OCI-LY3 (cell line): ENCODE data around the gene DNAH11.

Experiments
- CTCF ChIP-seq: fragments of 200-600, 300-600 bp; sonication (generic); IDR thresholded peaks from 2 replicates; pipeline ENCODE4 v1.5.1; 2014; ENCODE audit warnings: antibody characterized with exemption, low read length, low read depth
- EZH2phosphoT487 ChIP-seq: fragments of 200-600 bp; shearing (Covaris generic); IDR thresholded peaks from 2 replicates; pipeline ENCODE4 v1.6.1; 2018; ENCODE audit warnings: antibody characterized with exemption, mixed run types, low read depth

DNA sequence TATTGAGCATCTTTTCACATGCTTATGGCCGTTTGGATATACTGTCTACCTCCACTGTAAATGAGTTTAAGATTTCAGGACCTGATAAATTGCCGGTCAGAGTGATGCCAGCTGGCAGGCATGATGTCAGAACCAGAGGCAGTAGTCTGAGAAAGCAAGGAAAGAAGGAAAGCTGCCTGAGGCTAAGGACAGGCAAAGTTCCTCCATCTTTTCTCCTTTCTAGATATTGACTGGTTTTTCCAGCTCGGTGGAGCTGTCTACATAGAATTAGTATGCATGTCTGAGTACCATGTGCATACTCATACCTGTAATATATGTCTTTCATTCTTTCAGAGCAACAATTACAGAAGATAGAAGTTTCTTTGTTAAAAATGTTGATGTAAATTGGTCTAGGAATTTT is 350.6 kb downstream of the DNAH11 start:
- TF ChIP-seq CTCF (no peak), EZH2phosphoT487 (no peak)
